Activated T-helper 1 cell treated with anti-CD3 and anti-CD28 coated beads, Interleukin-2, amount 50 U/mL, for 16 hours (primary cell): ENCODE data around the gene PLA2G1B.

ENCODE experiments used
- DNase-seq, 2 donors: peaks; one replicate each; pipeline ENCODE4 v3.0.0-alpha.2; 2020; ENCODE audit warnings: low read depth in 1 of 2, low spot score in 1 of 2

PLA2G1B gene

GRCh38 chr12:120327593-120327992 is at the start of gene PLA2G1B:
Gene PLA2G1B (minus strand): TSS chr12:120327779. CDS start chr12:120327753, 26 bp downstream.
- DNase-seq, result no peak

- DNase-seq, result no peak
Observed at GRCh38 chr12:120376934-120377572, 49.5 kb upstream of the PLA2G1B start.

- no peak for DNase-seq
Observed at GRCh38 chr12:120376416-120376815, 48.8 kb upstream of the PLA2G1B start.

- DNase-seq, result no peak
Observed at GRCh38 chr12:120376009-120376408, 48.4 kb upstream of the PLA2G1B start.

- no peak for DNase-seq
Observed at GRCh38 chr12:120373683-120374082, 46.1 kb upstream of the PLA2G1B start.

- DNase-seq, result no peak
Observed at GRCh38 chr12:120370343-120371243, 43.0 kb upstream of the PLA2G1B start.

GRCh38 chr12:120369603-120370342 is 42.2 kb upstream of the PLA2G1B start:
- DNase-seq, result no peak

GRCh38 chr12:120368789-120369602 is 41.4 kb upstream of the PLA2G1B start, which contains the start of gene MSI1:
Gene MSI1 (minus strand): TSS chr12:120369164. CDS start chr12:120369091, 73 bp downstream.
- no peak for DNase-seq

- DNase-seq, result no peak
Observed at GRCh38 chr12:120367924-120368788, 40.6 kb upstream of the PLA2G1B start.

GRCh38 chr12:120367233-120367923 is 39.8 kb upstream of the PLA2G1B start:
- DNase-seq, result no peak

- DNase-seq, result no peak
Observed at GRCh38 chr12:120366845-120367232, 39.3 kb upstream of the PLA2G1B start.

GRCh38 chr12:120366341-120366705 is 38.7 kb upstream of the PLA2G1B start:
- no peak for DNase-seq

GRCh38 chr12:120365675-120366340 is 38.2 kb upstream of the PLA2G1B start:
- DNase-seq, result no peak

- no peak for DNase-seq
Observed at GRCh38 chr12:120364487-120364886, 36.9 kb upstream of the PLA2G1B start.

- no peak for DNase-seq
Observed at GRCh38 chr12:120363274-120363855, 35.8 kb upstream of the PLA2G1B start.

- DNase-seq, result no peak
Observed at GRCh38 chr12:120362516-120363273, 35.1 kb upstream of the PLA2G1B start.

- DNase-seq, result no peak
Observed at GRCh38 chr12:120361506-120362208, 34.1 kb upstream of the PLA2G1B start.
